Fibroblast of mammary gland (primary cell): ENCODE data around the gene EPHB2.

ENCODE experiments used
- DNase-seq: peaks from one replicate; pipeline ENCODE4 v3.0.0-alpha.2; 2010; ENCODE audit warnings: low read depth
- H3K4me3 ChIP-seq: 2 replicates; pipeline ENCODE4 v1.5.1; 2011; ENCODE audit warnings: low read depth, mild to moderate bottlenecking, low read length, moderate library complexity; ENCODE audit not compliant: control insufficient read depth
- TF ChIP-seq, protein P1 (sequence below): conservative IDR thresholded peaks from 2 replicates; pipeline ENCODE4 v1.5.1; 2011; ENCODE audit warnings: low read depth, low read length, inconsistent platforms; ENCODE audit not compliant: control insufficient read depth, insufficient read depth

Gene EPHB2

GRCh38 chr1:22688466-22688865 is 22.2 kb upstream of the EPHB2 start:
- DNase-seq, result no peak
- TF ChIP-seq, protein P1, sequence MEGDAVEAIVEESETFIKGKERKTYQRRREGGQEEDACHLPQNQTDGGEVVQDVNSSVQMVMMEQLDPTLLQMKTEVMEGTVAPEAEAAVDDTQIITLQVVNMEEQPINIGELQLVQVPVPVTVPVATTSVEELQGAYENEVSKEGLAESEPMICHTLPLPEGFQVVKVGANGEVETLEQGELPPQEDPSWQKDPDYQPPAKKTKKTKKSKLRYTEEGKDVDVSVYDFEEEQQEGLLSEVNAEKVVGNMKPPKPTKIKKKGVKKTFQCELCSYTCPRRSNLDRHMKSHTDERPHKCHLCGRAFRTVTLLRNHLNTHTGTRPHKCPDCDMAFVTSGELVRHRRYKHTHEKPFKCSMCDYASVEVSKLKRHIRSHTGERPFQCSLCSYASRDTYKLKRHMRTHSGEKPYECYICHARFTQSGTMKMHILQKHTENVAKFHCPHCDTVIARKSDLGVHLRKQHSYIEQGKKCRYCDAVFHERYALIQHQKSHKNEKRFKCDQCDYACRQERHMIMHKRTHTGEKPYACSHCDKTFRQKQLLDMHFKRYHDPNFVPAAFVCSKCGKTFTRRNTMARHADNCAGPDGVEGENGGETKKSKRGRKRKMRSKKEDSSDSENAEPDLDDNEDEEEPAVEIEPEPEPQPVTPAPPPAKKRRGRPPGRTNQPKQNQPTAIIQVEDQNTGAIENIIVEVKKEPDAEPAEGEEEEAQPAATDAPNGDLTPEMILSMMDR, result no peak
- no peak overlapping the region for H3K4me3 ChIP-seq

GRCh38 chr1:22689505-22689904 is 21.1 kb upstream of the EPHB2 start:
- no peak overlapping the region for H3K4me3 ChIP-seq
- TF ChIP-seq, protein P1, result no peak
- peak; percentile 82 for DNase-seq

DNA sequence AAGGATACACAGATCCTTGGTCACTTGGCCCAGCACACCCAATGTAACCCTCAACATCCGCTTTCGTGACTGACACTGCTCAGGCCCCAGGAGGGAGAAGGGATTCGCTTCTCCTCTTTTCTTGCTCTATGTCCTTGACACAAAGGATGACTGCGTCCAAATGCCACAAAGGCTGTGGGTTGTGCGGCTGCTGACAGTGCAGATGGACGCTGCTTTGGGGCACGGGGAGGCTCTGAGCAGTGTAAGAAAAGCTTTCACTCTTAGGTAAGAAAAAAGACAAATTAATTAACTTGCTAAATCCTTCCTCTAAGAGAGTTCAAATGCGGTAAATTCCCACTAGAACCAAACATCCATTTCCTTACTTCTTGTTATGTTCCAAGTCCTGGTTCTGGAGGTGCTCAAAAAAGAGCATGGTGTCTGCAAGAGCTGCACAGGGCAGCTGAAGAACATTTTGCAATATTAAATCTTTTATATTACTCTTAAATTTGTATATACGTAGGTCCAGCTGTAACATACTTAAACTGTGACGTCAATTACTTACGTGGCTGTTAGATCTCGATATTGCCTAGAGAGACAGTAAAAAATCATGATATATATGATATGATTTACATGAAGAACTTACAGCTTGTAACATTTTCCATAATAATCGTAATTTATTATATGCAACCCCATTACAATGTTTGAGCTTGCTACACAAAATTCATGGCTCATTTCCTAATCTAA is 19.4 kb upstream of the EPHB2 start:
- TF ChIP-seq, protein P1, result no peak
- H3K4me3 ChIP-seq, result no peak overlapping the region
- no peak for DNase-seq

DNA sequence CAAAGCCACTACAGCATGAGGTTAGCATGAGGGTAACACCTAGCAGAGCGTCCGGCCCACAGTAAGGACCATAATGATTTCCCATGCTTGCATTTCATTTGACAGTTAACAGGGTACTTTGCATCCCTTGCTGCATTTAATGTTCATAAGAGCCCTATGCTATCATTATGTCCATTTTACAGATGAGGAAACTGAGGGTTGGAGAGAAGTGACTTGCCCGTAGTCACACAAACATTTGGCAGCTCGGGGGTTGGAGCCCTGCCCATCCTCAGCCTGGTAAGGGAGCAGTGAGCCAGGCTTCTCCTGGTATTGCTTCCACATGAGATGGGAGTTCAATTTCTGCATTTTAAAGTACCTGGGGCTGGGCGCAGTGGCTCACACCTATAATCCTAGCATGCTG is 16.5 kb upstream of the EPHB2 start:
- TF ChIP-seq, protein P1, result no peak
- DNase-seq, result no peak
- H3K4me3 ChIP-seq, result no peak overlapping the region

- TF ChIP-seq, protein P1, result no peak
- DNase-seq, result no peak
- no peak overlapping the region for H3K4me3 ChIP-seq
These were observed 14.0 kb upstream of the EPHB2 start for GRCh38 chr1:22696610-22697009.

- no peak for DNase-seq
- TF ChIP-seq, protein P1, result no peak
- no peak overlapping the region for H3K4me3 ChIP-seq
These were observed 12.7 kb upstream of the EPHB2 start for GRCh38 chr1:22697980-22698379.
